Fibroblast of skin of right biceps (primary cell): ENCODE data around the gene APLNR.
A peak's percentile ranks its signal among the peaks of the same experiment; 100 is the strongest.

Experiments
- DNase-seq: peaks from one replicate; pipeline ENCODE4 v3.0.0-alpha.2; 2013

APLNR gene

DNA sequence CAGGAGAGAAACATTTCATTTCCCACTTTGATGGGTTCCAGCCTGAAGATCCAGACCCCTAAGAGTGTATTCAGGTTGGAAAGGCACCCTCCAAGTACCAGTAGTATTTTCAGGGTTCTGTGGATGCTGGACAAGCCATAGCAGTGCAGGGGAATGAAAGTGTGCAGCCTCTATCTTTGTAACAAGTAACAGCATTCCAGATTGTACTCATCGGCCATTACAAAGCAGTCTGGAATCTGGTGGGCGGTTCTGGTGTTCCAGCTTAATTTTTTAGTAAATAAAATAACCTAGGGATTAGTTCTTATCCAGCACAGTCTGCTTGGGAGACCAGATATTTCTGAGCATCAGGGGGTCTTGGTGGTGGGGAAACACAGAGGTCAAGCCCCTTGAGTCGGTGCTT lies 22.6 kb downstream of the APLNR start:
- peak; percentile 87 for DNase-seq

DNA sequence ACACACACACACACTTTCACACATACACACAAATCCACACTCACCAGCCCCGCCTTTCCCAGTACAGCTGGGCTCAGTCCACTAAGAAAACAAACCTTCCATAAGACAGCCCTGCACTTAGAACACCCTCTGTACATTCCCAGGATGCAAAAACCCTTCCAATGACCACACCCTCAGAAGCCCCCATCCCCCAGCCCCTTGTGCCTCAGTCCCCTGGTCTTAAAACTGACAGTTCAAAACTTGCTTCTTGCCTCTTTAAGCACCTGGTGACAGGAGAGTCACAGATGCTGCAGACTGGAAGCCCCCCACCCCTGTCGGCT lies 23.0 kb downstream of the APLNR start:
- DNase-seq, result peak; percentile 56

DNA sequence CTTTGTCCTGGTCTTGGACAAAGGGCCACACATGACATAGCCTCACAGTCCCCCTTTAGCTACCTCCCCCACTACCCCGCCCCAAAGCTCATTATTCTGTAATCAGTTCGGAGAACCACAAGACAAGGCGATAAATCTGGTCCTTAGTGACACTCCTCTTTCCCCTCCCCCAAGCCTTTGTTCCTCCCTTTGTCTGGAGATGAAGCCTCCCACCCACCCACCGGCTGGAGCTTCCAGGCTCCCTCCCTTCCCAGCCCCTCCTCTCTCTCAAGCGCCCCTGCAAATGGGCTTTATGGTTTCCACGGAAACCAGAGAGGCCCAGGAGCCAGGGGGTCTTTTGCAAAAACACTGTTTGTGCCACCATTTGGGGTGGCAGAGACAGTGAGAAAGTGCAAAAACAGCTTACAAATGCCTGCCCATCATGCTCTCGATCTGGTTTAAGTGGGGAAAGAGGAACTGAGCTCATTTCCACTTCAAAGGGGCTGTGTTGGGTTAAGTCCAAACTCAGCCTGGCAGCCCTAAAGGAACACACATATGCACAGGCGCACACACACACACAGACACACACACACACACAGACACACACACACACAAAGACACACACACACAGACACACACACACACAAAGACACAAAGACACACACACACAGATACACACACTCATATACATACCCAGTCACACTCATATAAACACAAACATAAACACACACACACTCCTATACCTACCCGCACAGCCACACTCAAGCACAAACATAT lies 23.5 kb downstream of the APLNR start:
- DNase-seq, result peak; percentile 56

DNA sequence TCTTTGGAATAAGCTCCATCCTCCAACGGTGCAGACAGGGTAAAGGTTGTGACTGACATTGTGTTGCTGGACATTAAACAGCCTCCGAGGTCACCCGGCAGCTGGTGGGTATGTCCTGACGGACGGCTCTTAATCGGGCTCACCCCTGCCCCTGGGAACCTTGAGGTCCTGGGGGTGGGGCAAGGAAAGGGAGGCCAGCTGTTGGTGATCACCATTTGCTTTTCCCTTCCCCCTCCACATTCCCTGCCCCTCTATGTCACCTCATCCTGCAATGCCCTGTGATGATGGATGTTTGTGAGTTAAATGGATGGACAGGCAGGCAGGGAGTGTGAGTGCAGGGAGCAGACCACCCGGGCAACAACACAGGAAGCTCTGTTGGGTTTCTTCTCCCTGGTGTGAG lies 26.3 kb downstream of the APLNR start:
- DNase-seq, result no peak

DNA sequence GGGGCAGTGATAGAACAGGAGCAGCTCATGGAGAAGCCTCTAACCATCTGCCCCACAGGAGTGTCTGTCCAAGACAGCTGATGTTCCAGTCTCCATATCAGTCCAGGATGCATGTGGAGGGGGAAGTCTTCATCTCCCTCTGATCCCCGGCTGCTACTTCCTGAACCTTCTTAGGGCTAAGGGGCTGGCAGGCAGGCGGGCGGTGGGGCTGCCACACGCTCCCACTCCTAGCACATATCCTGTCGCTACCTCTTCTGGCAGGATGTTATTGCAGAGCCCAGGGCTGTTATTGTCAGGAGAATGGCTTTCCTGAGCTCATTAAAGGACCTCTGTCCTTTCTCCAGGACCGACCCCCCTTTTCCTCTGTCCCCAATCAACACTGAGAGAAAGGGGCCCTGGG lies 29.9 kb downstream of the APLNR start:
- no peak for DNase-seq

DNA sequence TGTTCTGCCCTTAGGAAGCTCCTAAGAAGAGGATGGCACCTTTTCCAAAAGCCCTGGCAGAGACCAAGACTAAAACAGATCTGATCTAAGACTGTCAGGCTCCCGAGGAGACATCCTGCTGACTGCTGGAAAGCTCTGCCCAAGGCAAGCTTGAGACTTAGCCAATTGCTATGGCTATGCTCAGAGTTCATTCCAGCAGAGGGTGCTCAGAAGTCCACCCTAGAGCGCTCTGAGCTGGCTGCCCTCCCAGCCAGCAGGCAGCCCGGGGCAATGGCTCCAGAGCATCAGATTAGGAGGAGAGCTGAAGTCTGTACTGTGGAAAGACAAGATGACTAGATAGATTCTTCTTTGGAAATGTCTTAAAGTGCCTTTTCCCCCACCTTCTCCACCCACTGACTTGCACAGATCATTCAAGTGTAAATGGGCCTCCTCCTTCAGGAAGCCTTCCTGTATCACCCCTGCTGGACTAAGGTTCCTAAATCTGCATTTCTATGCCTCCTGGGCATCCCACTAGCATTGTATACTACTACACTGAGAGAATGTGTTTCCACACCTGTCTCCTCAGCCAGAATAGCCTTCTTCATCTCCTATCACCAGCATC lies 31.9 kb downstream of the APLNR start:
- peak; percentile 14 for DNase-seq

DNA sequence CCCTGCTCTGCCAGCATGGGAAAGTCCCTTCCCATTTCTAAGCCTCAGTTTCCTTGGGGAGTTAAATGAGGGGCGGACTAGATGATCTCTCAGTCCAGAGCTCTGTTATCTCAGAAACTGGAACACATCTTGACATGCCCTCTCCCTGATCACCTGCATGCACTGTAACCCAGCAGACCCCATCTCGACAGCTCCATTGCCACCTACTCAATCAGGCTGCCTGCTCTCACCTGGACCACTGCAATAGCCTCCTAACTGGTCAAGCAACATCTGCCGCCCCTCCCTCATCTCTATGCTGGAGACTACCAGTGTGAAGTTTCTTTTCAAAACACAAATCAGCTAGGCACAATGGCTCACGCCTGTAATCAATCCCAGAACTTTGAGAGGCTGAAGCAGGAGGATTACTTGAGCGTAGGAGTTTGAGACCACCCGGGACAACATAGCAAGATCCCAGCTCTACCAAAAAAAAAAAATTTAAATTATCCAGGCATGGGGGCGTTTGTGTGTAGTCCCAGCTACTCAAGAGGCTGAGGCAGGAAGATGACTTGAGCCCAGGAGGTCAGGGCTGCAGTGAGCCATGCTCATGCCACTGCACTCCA lies 33.1 kb downstream of the APLNR start:
- DNase-seq, result no peak

DNA sequence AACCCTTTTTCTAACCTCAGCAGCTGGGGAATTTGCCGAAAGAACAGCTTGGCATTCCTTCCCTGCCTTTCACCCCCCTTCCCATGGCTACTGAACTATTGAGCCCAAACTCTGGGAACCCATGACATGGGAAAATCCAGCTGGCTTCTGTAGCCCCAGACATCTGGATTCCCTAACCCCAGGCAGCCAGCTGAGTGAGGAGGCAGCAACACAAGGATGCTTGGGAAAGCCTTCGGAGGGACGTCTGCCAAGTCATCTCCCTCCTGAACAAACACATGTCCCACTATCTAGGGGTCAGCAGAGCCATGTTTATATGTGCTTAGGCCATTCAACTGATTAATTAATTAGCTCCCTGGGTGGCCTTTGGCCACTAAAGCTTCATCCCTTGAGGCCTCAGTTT lies 33.7 kb downstream of the APLNR start:
- DNase-seq, result no peak

DNA sequence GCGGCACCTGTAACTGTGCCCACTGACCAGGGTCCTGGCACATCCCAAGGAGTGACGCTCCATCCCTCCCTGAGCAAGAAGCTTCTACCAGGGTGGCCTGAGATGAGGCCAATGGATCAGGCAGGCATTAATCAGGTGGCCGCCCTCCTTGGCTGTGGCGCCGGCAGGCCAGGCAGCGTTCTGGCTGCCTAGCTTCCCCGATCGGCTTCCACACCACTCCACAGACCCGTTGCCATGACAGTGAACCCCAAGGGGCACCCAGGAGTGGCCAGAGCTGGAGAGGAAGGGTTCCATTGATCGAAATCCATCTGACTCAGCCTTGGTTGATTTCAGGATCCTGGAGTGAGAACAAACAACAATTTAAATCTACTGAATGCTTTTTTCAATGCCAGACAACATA lies 34.8 kb downstream of the APLNR start:
- no peak for DNase-seq

DNA sequence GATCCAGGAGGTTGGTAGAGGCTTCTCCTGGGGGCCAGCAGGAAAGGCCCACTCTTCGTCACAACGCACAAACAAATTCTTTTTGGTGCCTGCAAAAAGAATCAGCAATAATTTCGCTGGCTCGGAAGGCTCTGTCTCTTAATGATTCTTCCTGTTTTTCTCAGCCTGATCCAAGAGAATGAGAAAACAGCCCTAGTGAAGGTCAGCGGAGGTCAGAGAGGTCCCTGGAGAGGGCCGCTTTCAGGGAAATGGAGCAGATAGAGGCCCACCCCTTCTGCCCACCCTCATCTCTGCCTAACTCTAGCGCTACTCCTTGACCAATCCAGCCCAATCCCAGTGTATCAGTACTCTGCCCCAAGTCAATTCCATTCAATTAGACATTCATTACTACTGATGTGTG lies 36.1 kb downstream of the APLNR start:
- no peak for DNase-seq

DNA sequence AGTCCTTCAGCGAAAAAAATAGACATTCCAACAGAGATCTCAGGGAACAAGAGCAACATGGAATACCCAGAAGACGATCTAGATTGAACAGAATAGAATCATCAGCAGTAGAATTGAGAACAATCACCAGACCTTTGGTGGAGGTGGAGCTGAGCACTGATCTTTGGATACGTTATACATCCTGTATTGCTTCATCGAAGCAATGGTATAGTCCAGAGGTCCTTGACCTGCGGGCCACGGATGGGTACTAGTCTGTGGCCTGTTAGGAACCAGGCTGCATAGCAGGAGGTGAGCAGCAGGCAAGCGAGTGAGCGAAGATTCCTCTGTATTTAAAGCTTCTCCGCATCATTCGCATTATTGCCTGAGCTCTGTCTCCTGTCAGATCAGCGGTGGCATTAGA lies 37.7 kb downstream of the APLNR start:
- no peak for DNase-seq

DNA sequence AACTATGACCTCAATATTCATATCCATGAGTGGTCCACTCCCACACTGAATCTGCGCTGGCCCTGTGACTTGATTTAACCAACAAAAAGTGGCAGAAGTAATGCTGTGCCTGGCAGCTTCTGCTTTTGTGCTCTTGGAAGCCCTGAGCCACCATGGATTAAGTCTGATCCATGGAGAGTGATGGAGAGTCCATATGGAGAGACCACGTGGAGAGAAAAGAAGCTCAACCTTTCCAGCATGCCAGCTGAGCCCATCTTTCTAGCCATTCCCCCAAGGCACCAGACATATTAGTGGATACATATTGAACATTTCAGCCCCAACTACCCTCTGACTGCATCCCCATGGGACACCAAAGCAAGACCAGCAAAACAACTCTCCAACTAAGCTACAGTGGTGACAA lies 39.3 kb downstream of the APLNR start:
- DNase-seq, result no peak

DNA sequence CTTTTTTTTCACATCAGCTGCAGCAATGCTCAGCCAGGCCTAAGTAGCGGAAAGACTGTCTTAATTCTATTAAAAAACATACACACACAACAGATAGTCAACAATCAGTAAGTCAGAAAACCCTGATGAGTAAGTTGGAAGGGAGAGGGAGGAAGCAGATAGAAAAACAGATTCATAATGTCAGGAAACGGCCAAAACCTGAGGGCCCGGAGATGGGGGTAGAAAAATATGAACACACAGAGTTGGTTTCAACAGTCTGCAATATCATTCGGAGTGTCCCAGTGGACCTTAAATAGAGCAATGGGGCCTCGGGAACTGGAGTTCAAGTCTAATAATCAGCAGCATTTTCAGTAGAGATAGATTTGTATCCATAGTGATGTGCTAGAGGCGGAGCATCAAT lies 40.5 kb downstream of the APLNR start:
- no peak for DNase-seq

DNA sequence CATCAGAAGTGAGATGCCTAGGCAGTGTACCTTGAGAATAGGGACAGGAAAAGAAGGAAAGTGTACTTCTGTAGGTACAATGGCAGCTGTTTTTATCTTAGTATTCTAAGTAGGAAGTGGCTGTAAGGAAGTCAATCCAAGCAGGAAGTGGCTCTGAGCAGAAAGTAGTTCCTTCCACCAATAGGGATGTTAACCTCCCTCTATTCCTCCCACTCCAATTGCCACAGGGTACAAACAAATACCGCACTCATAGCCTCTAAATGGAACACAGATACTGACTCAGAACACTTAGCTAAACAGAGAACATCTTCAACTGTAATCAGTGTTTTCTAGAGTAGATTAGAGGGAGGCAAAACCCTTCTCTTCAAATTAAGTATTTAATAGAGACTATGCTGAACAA lies 44.7 kb downstream of the APLNR start:
- DNase-seq, result no peak

DNA sequence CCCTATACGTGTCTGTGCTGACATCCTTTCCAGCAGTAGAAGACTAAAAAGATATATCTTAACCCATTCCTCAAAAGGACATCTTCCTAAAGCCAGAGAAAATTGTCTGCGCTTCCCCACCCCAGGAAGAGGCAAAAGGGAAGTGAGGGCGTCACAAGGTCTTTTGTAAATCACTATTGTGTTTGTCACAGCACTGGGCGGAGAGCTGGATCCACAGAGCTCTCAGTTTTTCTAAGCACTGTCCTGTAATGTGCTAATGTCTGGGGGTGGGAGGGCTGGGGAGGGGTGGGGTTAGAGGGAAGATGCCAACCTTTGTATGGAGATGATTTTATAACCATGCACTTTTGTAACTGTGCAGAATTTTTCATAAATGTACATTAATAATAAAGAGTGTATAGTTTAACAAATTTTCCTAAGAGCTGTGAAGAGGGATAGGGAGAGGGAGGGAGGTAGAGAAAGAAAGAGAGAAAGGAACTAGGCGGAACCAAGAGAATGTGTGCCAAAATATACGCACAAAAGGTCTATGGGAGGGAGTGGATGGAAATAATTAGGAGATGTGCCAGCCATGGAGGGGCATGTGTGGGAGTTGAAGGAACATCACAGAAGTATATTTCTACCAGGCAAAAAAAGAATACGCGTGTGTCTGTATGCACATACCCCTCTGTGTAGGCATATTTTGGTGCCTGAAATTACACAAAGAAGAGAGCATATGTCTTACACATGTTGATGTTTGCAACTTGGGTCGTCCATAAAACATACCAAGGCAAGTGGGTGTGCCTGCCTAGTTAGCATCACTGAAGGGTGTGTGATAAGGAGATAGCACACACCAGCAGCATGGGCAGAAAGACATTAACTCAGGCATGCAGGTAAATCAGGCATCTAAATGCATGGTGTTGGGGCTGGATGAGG lies 45.5 kb downstream of the APLNR start:
- DNase-seq, result no peak

DNA sequence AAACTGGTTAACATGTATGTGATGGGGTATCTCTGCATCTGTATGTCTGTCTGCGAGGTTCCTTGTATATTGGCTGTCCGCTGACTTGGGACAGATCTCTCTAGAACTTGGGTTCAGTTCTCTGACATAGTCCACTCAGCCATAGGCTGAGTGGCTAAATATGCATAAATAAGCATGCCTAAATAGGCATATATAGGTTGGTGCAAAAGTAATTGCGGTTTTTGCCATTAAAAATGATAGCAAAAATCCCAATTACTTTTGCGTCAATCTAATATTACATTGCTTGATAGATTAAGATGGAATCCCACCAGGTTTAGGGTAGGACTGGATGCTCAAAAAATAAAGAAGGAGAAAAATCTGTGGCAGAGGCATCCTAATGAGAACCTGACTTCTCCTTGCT lies 46.5 kb downstream of the APLNR start:
- no peak for DNase-seq
